GM12892 (cell line): ENCODE data around the gene STX18.

Experiments
- POLR2A ChIP-seq: IDR thresholded peaks from 2 replicates; pipeline ENCODE4 v1.6.1; 2011; ENCODE audit warnings: low read depth, low read length, control low read depth
- POLR2AphosphoS5 ChIP-seq: IDR thresholded peaks from 2 replicates; pipeline ENCODE4 v1.6.1; 2011; ENCODE audit warnings: low read depth, low read length, control low read depth
- TAF1 ChIP-seq: IDR thresholded peaks from 2 replicates; pipeline ENCODE4 v1.6.1; 2011; ENCODE audit warnings: low read depth, mild to moderate bottlenecking, control low read depth, low read length, borderline replicate concordance

DNA sequence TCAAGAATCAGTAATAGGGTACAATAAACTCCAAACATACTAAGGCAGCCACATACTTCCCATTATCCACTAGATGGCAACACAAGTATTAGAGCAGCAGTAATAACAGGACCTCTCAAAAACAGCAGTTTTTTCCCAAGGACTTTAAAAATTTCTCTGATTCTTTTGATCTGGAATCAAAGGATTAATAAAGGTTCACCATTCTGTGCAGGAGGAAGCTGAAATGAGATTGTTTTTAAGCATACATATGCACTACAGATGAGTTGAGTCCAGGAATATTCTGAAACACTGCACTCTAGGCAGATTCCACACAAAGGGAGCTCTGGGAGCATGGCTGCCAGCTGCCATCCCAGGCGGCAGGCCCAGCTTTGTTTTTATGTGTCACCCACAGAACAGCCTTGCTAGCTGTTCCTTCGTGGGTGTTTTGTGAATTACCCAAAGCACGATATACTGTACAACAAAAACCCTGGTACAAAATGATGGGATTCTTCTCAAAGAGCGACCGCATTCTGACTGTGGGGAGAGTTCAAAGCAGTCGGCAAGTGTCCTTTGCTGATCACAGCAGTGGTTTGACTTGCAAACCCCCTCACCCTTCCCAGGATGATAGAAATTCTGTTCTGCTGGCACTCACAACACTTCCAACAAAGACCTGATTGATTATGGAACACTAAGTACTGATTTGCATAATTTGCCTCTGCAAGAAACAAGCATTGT, 61.0 kb downstream of the STX18 start:
- no peak for TF ChIP-seq TAF1
- TF ChIP-seq POLR2A, result no peak
- no peak for TF ChIP-seq POLR2AphosphoS5
